Uterine smooth muscle cell (primary cell): ENCODE results near the gene IFNK. TPM values are rescaled to one million over a fixed set of nuclear protein-coding genes. Genes with fewer than 3 reads are reported as not detected.

Experiments
- total RNA-seq: library from RNA; depleted of rRNA; stranded (reverse); fragments of >200 nt; gene quantifications from 2 replicates; pipeline ENCODE4 v1.2.3, GENCODE V29; 2014

The IFNK gene
- total RNA-seq = 0.12 TPM in 1 of 2 replicates, not detected in the other

GRCh38 chr9:27524236-27524635 is at the start of gene IFNK:
Gene IFNK (plus strand): TSS chr9:27524290. CDS start chr9:27524337, 47 bp downstream.

GRCh38 chr9:27529316-27530278 is 5.5 kb downstream of the IFNK start, which contains the start of gene MOB3B:
Gene MOB3B (minus strand): TSS chr9:27529814. CDS start chr9:27455550, 74,264 bp downstream.

GRCh38 chr9:27572918-27573633 is 49.0 kb downstream of the IFNK start, which contains the start of gene C9orf72:
Gene C9orf72 (minus strand): TSS chr9:27573481. CDS start chr9:27567120, 6,361 bp downstream.

Other genes starting within 250 kb of the IFNK start
- gene EQTN, start 227.1 kb upstream of the IFNK start, total RNA-seq = not detected in 2 replicates
- 0.12 and 0.33 TPM in 2 replicates for gene MOB3B, start 5.5 kb downstream of the IFNK start, total RNA-seq
- 11.0 and 16.0 TPM in 2 replicates for gene C9orf72, start 49.2 kb downstream of the IFNK start, total RNA-seq